GM18858 (cell line): Measurements from ENCODE around the gene PCBP3.
A peak's percentile ranks its signal among the peaks of the same experiment; 100 is the strongest.
"Not testable (repeated sequence)": the region's sequence is repeated elsewhere in the genome, so short reads cannot be mapped to it uniquely, and the experiment has no call there.

Experiments
- ATAC-seq: cut with Tn5 transposase; IDR thresholded peaks from one replicate; pipeline ENCODE4 v1.9.1; 2021; ENCODE audit not compliant: unreplicated experiment

Gene PCBP3

DNA sequence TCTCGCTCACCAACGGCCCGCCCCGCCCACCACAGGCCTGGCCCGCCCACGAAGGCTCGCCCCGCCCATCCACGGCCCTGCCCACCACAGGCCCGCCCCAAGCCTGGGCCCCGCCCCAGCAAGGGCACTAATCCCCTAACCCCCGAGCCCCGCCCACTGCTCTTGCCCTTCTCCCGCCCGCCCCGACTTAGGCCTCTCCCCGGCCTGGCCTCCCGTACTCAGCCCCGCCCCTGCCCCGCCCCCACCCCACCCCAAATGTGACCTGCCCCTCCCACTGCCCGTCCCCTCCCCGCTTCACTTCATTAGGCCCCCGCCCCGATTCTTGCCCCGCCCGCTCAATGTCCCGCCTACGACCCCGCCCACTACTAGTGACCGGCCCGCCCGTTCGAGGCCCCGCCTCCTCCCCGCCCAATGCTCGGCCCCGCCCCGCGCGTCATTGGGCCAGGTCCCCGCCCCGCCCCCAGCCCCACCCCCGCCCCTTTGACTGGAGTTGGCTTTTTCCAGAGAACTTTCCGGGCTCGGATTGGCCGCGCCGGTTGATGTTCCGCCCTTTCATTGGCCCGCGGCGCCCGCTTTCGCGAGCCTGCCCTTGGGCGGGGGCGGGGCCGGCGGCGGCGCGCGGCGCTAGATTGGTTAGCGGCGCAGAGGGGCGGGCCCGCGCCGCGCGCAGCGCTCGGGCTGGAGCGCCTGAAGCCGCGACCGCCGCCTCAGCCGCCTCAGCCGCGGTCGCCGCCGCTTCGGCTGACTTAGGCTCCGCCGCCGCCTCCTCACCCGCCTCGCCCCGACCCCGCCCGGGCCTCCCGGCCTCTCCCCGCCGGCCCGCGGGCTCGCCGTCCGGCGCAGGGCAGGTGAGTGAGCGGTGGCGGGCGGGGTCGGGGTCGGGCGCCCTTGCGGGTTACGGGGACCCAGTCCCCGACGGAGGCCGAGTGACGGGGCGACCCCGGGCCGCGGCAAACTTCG, at the start of gene PCBP3:
TSS of gene PCBP3 (plus strand) at position 705 of the 960 bp plus-strand sequence. CDS start 206,361 bp downstream, outside the sequence.
- ATAC-seq = peak; percentile 51

- ATAC-seq = no peak
These were observed 48.6 kb upstream of the PCBP3 start for GRCh38 chr21:45594721-45595489.

- no peak for ATAC-seq
These were observed 47.8 kb upstream of the PCBP3 start for GRCh38 chr21:45595574-45596295.

- ATAC-seq = no peak
These were observed 46.7 kb upstream of the PCBP3 start for GRCh38 chr21:45596704-45597318.

DNA sequence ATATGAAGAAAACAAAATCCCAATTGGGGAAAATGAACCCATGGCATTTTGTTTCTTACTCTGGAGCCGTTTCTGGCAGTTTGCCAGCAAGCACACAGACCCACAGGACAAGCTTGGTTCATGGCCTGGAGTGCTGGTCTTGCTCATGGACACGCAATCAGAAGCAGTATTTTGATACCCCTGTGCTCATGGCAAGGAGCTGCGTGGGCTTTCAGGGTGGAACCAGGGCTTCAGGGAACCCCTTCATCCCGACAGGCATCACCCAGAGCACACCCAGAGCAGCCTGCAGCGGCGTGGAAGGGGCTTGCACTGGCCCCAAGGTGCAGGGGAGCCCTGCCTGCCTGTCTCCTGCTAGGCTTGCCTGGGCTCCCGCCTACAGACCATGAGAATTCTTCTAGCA, 45.4 kb upstream of the PCBP3 start:
- no peak for ATAC-seq

DNA sequence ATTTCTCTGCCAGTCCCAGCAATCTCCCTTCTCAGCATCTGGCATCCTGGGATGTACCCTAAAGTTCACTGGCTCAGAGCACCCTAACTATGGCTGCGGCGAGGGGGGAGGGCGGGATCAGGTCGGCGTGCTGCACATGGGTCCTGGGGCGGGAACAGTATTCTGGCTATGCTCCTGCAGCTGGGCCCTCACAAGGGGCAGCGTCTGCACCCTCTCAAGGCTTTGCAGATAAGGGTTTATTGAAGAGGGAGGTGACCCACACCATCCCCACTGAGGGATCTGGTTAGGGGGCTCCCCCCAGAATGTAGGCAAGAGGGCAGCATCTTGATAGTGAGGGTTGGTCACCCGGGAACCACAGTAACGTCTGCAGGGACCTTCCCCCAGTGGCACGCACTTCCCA, 44.9 kb upstream of the PCBP3 start:
- no peak for ATAC-seq

DNA sequence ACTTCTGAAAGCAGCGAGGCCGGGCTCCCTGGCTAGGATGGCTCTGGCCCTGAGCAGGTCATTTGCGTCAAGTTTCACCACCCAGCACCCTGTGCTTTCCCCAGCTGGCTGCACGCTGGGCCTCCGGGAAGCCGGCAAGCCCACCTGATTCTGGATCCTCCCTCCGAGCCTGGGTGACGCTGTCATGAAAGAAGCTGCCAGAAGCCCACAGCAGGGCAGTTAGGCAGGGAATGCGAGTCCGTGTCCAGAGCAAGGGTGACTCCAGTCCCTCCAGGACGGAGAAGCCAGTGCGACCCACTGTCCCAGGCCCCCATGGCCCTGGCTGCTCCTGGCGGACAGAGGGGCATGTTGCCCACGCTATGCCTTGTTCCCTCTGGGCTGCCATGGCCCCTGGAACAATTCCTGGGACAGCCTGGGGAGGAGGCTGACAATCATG, 44.4 kb upstream of the PCBP3 start:
- no peak for ATAC-seq

DNA sequence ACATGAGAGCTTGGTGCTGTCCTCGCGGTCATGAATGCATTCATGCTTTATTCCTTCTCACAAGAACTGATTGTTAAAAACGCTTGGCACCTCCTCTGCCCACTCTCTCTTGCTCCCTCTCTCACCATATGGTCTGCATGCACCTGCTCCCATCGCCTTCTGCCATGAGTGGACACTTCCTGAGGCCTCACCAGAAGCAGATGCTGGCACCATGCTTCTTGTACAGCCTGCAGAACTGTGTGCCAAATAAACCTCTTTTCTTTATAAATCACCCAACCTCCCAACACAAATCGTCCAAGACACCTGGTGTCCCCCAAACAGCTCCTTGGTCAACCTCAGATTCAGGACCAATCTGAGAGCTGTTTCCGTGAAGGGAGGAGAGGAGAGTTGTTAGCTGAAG, 43.3 kb upstream of the PCBP3 start:
- no peak for ATAC-seq

- no peak for ATAC-seq
These were observed 42.0 kb upstream of the PCBP3 start for GRCh38 chr21:45601551-45601950.

GRCh38 chr21:45602106-45602505, 41.4 kb upstream of the PCBP3 start:
- no peak for ATAC-seq

- no peak for ATAC-seq
These were observed 40.0 kb upstream of the PCBP3 start for GRCh38 chr21:45603481-45603880.

DNA sequence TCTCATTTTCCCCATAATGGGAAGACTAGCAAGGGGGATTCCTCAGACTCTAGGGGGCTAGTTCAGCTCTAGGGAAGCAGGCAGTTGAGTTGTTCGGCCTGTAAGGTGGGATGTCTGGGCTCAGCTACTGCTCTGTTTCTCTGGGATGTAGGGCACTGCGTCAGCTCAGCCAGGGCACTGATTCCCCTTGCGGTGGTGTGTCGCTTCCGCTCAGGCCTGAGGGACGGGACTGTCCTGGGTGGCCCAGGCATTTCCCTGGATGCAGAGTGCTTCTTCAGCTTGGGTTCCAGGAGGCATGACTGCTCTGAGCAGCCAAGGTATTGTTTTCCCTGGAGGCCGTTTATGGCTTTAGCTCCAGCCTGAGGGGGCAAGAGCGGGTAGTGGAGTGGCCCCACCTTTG, 38.8 kb upstream of the PCBP3 start:
- ATAC-seq = not testable (repeated sequence)

GRCh38 chr21:45607021-45607908, 36.3 kb upstream of the PCBP3 start:
- ATAC-seq = no peak

- no peak for ATAC-seq
These were observed 35.6 kb upstream of the PCBP3 start for GRCh38 chr21:45607909-45608295.

- not testable (repeated sequence) for ATAC-seq
These were observed 34.6 kb upstream of the PCBP3 start for GRCh38 chr21:45608747-45609470.

- not testable (repeated sequence) for ATAC-seq
These were observed 33.9 kb upstream of the PCBP3 start for GRCh38 chr21:45609616-45610015.

DNA sequence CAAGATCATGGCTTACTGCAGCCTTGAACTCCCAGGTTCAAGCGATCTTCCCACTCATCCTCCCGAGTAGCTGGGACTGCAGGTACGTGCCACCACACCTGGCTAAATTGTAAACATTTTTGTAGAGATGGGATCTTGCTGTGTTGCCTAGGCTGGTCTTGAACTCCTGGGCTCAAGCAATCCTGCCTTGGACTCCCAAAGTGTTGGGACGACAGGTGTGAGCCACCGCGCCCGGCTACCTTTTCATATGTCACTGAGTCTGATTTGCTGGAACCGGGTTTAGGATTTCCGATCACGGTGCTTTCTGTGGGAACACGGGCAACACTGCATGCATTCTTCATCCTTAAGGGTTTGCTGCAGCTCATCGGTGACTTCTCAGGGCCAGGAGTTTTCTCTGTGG, 32.2 kb upstream of the PCBP3 start:
- ATAC-seq = no peak

DNA sequence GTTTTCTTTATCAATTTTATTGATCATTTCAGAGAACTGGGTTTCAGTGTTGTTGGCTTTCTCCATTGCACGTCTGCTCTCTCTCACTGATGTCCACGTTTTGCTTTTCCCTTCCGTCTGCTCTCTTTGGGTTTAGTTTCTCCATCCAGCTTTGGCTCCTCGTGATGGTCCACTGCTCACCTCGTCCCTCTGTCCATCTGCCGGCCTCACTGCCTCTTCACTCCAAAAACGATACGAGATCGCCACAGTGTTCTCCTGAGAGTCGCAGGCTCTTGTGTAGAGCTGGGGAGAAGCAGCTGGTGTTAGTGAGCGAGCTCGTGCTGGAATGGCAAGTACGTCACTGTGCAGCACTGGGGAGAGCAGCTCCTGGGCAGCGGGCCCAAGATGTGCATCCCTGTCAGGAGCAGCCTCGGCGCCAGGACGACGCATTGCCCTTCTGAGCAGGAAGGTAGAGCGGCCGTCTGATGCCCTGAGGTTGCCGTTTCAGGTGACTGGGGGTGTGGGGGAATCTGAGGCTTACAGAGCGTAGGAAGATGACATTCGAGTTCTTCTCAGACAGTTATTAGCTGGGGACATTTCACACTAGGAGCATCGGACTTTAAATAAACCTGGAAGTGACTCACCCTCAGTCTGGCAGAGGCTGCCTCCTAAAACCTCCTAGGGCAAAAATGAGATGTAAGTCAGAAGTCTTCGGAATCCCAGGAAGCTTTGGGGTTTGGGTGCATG, 31.4 kb upstream of the PCBP3 start:
- no peak for ATAC-seq

DNA sequence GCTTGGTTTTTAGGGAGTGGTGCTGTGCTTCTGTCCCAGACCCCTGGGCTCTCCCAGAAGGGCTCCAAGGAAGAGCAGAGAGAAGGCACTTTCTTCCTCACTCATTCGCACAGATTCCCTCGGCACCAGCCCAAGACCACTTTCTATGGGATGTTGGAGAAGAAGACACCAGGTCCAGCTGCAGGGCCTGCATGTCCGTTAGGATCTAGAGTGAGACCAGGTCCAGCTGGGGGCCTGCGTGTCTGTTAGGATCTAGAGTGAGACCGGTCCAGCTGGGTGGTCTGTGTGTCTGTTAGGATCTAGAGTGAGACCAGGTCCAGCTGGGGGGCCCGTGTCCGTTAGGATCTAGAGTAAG, 30.9 kb upstream of the PCBP3 start:
- not testable (repeated sequence) for ATAC-seq
